ENCODE results near the gene MDFIC. TPM values are rescaled to one million over a fixed set of nuclear protein-coding genes. Genes with fewer than 3 reads are reported as not detected.
A peak's percentile ranks its signal among the peaks of the same experiment; 100 is the strongest.

Gene MDFIC
- total RNA-seq, 1 experiment from 2014 or later, result 28.6 TPM

DNA sequence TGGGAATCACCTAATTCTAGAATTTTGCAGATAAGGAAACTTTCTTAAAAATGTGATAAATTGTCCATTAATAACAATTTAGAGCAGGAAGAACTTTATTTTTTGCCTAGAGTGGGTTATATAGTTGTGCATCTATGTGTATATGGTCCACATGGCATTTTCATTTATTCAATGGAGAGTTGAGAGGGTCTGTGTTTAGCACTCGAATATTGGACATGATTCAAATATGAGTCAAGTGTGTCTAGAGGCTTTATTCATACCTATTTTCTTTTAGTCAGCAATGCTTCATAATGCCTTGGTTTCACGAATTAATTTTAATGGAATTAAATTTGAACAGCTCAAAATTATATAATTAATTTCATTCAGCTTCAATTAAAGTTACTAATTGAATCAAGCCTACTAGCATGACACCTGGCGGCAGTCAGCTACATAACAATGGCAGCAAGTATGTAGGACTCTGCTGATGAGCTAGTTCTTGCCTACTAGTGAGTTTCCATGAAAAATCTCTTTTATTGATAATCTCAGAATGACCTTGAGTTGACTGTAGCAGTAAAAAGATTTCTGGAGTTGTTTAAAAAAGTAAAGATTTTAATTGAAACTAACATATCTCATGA is 17.7 kb downstream of the MDFIC start:
- Histone ChIP-seq H3K27me3 (no peaks in the 10 kb centered on the region), H3K9me3 (no peaks in the 10 kb centered on the region), H3K4me3 (no peak overlapping the region), H3K36me3 (no peaks in the 10 kb centered on the region)
- no peak for DNase-seq

DNA sequence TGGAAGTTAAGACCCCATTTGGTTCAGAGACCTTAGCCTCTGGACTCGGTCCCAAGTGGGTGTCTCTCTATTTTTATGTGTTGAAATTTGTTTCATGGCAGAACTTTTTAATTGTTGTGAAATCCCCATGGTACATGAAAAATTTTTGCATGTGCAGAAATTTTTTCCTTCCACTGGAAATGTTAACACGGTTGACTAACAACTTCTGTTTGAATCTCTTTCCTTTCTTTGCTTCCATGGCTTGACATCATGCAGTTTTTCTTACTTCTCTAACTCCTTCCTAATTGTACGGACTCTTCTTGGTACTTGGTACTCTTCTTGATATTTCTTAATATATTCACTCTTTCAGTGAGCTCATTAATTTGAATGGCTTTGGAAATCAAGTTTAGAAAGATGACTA is 18.3 kb downstream of the MDFIC start:
- Histone ChIP-seq H3K4me3 (no peak overlapping the region), H3K27me3 (no peaks in the 10 kb centered on the region), H3K9me3 (no peaks in the 10 kb centered on the region), H3K36me3 (no peaks in the 10 kb centered on the region)
- no peak for DNase-seq

DNA sequence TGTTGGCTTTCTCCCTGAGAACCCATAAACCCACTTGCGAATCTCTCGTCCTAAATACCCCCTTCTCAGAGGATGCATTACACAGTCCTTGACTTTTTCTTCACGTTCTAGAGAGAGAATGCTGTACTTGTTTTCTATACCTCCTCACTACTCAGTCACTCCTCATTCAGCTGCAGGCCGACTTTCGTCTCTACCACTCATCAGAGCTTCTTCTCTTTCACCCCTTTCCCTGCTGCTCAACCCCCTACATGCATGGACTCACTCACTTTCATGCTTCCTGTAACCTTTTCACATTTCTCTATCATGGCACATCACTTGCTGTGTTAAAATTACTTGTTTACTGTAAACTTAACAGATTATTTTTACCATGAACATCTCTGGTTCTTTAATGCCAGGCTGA is 19.8 kb downstream of the MDFIC start:
- Histone ChIP-seq H3K4me3 (no peak overlapping the region), H3K9me3 (no peaks in the 10 kb centered on the region), H3K27me3 (no peaks in the 10 kb centered on the region), H3K36me3 (no peaks in the 10 kb centered on the region; the same call in 1 of the 2 replicates)
- DNase-seq, result no peak

DNA sequence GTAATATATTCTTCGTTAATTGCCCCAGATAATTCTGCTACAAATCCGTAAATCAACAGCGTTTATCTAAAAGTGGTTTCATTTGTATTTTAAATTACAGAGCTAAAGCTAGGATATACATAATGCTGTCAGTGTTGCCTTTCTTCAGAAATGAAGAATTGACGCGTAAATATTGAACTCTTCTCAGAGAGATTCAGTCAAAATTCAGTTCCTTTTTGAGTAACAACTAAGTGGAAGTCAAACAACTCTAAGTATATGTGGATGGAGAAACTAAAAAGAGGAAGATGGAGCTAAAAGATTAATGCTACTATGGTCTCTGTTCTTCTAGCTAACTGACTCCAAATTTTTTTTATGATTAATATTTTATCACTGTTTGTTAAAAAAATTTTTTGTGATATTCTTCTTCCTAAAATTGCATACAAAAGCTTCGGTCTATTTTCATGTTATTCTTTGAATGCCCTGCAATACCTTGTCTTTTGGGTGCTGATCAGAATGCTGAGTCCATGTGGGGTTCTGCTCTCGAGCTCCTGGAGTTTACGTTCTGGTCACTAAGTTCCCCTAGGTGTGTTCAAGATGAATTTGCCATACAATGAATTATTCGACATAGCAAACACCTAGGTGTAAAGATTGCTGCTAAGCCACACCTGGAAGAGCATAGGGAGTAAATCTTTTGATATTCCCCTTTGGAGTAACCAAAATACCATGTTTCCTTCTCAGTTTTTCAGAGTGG is 20.7 kb downstream of the MDFIC start:
- no peaks in the 10 kb centered on the region for H3K27me3 ChIP-seq
- H3K9me3 ChIP-seq, result no peaks in the 10 kb centered on the region
- H3K36me3 ChIP-seq, result peaks cover 3% of the 10 kb centered on the region; the same call in 1 of the 2 replicates
- no peak for DNase-seq
- H3K4me3 ChIP-seq, result no peak overlapping the region

DNA sequence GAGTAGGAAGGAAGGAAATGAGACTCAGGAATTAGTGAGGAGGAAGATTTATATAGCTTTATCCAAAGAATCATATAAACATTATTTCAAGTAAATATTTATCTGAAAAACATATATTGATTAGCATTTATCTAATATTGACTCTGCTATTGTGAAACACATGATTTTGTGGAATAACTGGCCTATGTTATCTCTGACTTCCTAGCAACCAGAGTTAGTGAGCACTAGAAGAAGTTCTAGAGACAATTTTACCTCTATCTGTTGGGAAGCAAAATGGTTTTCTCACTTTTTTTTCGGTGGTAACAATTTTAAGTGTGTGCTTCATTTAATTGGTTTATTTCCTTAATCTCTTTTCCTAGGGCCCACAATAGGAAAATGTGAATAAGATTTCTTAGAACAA is 21.6 kb downstream of the MDFIC start:
- Histone ChIP-seq H3K9me3 (no peaks in the 10 kb centered on the region), H3K36me3 (peaks cover 3% of the 10 kb centered on the region; the same call in 1 of the 2 replicates), H3K27me3 (no peaks in the 10 kb centered on the region), H3K4me3 (no peak overlapping the region)
- no peak for DNase-seq

DNA sequence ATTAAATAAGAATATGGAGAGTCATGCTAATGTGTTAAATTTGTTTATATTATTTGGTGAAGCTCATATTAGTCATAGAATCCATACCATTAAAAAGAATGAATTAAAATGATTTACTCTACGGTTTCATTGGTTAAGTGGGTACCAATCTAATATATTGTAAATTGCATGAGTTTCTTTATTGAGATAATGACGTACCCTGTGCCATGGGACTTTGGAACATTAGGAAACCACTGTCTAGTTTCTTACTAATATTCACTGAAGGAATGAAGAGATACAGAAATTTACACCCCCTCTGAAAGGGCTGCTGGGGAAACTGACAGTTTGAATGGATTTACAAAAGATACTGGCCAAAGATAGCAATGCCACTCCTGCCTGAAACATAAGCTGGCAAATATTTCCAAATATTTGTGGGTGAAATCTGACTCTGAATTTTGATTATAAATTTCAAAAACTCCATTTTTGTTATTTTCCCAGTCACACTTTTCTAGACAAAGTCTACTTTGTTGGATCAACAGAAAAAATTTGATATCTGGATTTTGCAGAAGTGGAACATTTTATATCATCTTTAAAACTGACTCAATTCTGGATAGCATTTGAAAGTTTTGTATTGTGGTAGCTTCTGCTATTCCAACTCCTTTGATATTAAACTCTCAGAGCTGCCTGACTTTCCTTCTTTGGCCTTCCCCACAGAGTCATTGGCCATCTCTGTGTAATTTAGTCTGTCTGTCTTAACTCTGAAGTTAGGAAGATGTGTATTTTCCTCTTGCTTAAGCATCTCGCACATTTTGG is 22.3 kb downstream of the MDFIC start:
- Histone ChIP-seq H3K9me3 (no peaks in the 10 kb centered on the region), H3K4me3 (no peak overlapping the region; the same call in 1 of the 2 replicates), H3K27me3 (no peaks in the 10 kb centered on the region), H3K36me3 (peaks cover 3% of the 10 kb centered on the region; the same call in 1 of the 2 replicates)
- DNase-seq, result no peak

DNA sequence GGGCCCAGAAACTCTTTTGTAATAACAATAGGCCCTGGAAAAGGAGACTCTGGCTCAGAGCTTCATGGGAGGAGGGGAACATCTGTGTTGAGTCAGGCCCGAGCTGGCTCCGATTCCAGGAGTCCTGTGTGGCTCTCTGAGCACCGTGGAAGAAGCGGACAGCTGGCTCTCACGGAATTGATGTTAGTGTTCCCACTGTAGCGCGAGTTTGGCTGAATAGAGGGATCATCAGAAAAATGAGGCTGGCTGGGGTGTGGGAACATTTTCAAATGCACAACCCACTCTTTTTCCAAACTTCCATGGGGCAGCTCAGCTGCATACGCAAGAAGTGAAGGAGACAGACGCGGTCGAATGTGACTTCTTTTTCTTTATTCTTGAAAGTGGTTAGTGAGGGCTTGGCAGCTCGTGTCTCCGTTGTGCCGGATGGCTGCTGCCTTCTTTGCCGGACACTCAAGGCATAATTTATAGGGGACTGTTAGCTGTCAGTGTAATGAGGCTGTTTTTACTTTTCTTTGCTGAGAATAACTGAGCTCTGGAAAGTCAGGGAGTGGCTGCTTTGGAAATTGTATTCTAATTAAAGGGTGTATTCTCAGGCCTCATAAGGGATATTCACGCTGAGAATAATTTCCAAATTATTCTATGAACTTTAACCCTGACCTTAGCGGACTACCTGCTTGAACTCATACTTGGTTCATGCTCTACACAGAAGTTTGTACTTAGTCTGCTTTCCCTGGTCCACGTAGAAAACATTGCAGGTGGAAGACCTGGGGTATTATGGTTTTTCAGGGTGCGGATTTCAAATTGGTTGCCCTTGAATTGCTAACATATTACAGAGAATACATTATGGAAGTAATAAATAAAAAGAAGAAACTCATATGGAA is 23.1 kb downstream of the MDFIC start:
- H3K9me3 ChIP-seq, result no peaks in the 10 kb centered on the region
- no peaks in the 10 kb centered on the region for H3K27me3 ChIP-seq
- H3K4me3 ChIP-seq, result peak overlapping the region; percentile 19
- DNase-seq, result peak; percentile 79
- H3K36me3 ChIP-seq, result peaks cover 3% of the 10 kb centered on the region; the same call in 1 of the 2 replicates

DNA sequence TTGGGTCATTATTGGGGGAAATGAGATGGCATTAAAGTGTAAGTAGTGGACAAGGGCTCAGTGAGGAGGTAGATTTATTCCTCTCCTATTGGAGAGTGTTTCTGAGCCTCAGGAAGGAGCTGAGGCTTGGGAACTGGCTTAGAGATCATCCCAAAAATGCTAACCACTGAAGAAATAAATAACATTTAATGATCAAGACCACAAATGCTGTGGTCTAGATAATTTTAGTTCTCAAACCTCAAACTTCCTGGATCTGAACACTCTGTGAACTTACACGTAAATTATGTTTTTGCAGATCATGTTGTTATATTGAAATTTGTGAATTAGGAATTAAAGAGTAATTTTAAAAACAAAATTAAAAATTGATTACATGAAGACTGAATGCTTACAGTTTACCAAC is 27.3 kb downstream of the MDFIC start:
- no peak for DNase-seq
- Histone ChIP-seq H3K9me3 (no peaks in the 10 kb centered on the region), H3K27me3 (no peaks in the 10 kb centered on the region), H3K4me3 (no peak overlapping the region), H3K36me3 (peaks cover 3% of the 10 kb centered on the region; the same call in 1 of the 2 replicates)

DNA sequence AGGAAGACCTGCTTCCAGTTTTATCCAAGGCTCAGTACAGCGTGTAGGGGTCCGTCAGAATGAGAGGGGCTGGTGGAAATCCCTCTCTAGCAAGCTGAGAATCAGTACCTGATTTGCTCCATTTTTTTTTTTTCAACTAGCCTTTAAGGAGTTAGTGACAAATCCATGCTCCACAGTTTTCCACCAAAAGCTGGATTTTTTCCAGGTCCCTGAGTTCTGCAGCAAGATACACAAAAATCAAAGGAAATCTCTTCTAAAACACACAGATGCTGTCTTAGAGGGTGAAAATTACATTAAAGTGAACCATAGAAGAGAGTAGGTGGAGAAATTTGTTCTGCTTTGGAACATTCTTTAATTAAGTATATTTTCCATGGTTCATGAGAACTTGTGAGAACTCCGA is 30.4 kb downstream of the MDFIC start:
- DNase-seq, result no peak
- H3K9me3 ChIP-seq, result no peaks in the 10 kb centered on the region
- H3K27me3 ChIP-seq, result no peaks in the 10 kb centered on the region
- H3K36me3 ChIP-seq, result no peaks in the 10 kb centered on the region
- H3K4me3 ChIP-seq, result no peak overlapping the region

DNA sequence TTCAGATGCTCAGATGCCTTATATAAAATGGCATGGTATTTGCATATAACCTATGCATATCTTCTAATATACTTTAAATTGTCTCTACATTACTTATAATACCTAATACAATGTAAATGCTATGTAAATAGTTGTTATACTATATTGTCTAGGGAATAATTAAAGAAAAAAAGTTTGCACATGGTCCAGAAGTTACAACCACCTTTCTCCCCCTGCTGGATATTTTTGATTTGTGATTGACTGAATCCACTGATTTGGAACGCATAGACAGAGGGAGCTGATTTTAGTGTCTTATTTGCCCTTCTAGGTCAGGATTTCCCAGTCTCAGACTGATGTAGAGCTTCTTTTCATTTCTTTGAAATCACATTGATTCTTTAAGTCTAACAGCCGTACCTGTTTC is 31.8 kb downstream of the MDFIC start:
- Histone ChIP-seq H3K9me3 (no peaks in the 10 kb centered on the region), H3K4me3 (no peak overlapping the region), H3K27me3 (no peaks in the 10 kb centered on the region), H3K36me3 (no peaks in the 10 kb centered on the region)
- DNase-seq, result no peak

DNA sequence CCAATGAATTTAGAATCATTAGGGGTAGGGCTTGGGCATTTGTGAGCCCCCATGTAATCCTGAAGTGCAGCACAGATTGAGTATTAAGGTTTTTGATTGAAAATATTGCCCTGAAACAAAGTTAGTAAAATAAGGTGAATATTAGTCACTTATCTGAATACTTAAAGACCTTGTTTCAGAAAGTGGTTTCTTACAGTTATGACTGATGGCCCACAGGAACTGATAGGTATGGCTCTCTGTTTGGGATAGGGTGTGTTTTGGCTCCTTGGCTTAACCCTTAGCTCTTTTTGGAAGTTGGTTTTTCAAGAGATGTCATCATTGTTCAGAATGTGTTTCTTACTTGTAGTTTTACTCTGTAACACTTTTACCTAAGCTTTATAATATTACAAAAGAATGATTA is 34.8 kb downstream of the MDFIC start:
- H3K4me3 ChIP-seq, result no peak overlapping the region
- no peaks in the 10 kb centered on the region for H3K9me3 ChIP-seq
- no peaks in the 10 kb centered on the region for H3K27me3 ChIP-seq
- H3K36me3 ChIP-seq, result no peaks in the 10 kb centered on the region
- DNase-seq, result no peak

DNA sequence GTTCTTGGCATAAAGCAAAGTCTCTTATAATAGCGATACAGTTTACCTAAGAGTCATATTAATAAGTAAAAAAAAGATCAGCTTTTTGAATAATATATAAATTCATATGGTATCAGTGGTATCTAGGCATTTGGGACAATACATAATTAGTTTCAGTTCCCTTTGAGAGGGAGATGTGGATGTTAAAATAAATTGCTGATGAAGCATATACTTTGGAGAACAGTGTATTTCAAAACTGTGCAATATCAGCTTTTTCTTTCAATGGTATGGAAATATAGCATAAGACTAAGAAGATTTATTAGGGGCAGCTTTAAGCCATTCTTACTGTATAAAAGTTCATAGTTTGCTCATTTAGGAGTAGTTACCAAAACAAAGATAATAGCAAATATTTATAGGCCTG is 35.5 kb downstream of the MDFIC start:
- no peaks in the 10 kb centered on the region for H3K27me3 ChIP-seq
- no peak for DNase-seq

DNA sequence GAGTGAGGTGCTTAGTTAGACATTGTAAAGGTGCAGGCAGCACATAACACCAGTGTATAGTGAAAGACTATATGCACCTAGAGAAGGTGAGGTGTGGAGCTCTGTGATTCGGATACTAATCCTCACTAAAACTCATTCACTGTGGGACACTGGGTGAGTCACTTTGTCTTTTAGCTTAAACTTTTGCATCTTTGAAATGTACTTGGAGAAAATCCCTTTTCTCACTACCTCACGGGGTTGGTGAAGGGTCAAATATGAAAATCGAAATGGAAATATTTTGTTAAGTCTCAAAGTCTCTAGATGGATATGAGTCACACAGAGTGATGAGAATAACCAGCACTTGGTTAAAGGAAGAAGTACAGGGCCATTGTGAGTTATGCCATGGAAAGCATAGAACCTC is 38.0 kb downstream of the MDFIC start:
- Histone ChIP-seq H3K27me3 (no peaks in the 10 kb centered on the region), H3K36me3 (no peaks in the 10 kb centered on the region), H3K9me3 (no peaks in the 10 kb centered on the region), H3K4me3 (no peak overlapping the region)
- DNase-seq, result no peak

More for the DNA sequence above, 35.5 kb downstream of the MDFIC start:
- Histone ChIP-seq H3K9me3 (no peaks in the 10 kb centered on the region), H3K4me3 (no peak overlapping the region), H3K36me3 (no peaks in the 10 kb centered on the region)

DNA sequence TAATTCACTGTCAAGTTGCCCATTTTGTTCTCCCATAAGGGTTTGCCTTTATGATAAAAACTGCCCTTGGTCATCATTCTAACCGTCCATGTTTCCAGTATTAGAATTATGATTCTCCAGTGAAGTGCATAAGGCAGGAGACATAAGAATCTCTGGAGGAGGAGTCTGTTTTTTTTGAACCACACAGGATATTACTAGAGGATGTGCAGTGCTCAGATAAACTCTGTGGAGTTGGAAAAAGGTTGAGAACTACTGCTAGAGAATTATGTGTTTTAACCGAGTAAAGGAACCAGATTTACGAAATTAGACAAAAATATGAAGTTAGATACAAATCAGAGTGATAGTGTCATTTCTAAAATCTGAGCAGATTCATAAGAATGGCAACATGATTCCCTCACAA is 40.5 kb downstream of the MDFIC start:
- no peak for DNase-seq
- no peaks in the 10 kb centered on the region for H3K27me3 ChIP-seq
- no peaks in the 10 kb centered on the region for H3K36me3 ChIP-seq
- no peak overlapping the region for H3K4me3 ChIP-seq
- H3K9me3 ChIP-seq, result no peaks in the 10 kb centered on the region

DNA sequence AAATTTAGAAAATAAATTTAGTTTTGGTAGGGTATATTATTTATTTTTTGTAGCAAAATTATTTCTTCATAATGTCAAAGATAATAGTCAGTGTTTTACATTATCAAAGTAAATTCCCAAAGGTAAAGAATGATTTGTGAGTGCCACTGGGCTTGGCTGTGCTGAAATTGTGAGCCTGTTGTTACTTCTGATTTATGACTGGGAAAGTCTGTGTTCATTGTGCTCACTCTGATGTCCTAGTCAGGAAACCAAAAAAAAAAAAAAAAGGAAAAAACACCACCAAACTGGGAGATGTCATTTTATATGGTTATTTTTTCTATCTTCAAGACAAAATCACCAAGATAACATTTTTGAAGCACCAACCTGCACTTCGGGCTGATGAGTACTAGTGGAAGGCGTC is 44.3 kb downstream of the MDFIC start:
- H3K4me3 ChIP-seq, result no peak overlapping the region
- H3K9me3 ChIP-seq, result no peaks in the 10 kb centered on the region
- H3K36me3 ChIP-seq, result no peaks in the 10 kb centered on the region
- H3K27me3 ChIP-seq, result no peaks in the 10 kb centered on the region
- DNase-seq, result no peak

DNA sequence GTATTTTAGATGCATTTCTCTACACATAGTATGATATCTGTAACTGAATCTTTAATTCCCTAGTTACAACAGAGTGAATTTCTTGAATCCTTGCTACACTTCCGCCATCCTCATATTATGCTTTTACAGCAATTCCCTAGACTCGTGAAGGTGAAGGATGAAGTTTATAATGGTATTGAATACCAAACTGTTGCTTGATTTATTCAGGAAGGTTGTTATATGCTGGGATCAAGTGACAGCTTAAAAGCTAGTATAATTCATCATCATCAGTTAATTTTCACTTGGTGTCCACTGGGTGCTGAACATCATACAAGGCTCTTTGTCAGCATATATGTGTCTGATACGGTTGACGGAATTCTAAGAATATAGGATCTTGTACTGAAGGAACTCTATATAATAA is 47.2 kb downstream of the MDFIC start:
- H3K9me3 ChIP-seq, result no peaks in the 10 kb centered on the region
- no peak overlapping the region for H3K4me3 ChIP-seq
- H3K27me3 ChIP-seq, result no peaks in the 10 kb centered on the region
- no peak for DNase-seq
- no peaks in the 10 kb centered on the region for H3K36me3 ChIP-seq

DNA sequence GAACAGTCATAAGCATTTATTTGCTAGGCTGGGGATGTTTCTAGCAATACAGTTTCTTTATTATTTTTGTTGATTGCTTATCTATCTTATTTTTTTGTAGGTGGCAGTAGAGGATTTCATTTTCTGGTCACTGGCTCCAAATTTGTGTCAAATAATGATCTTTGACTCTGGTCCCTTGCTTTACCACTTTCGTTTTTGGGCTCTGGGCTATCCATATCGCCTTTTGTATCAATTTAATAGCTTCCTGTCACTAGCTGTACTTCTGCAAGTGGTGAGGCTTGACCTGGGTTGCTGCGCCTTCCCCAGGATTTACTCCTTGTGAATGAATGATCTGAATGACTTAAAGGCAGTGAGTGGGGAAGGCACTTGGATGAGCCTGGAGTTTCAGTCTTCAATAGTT is 48.4 kb downstream of the MDFIC start:
- no peaks in the 10 kb centered on the region for H3K36me3 ChIP-seq
- no peak for DNase-seq
- H3K27me3 ChIP-seq, result no peaks in the 10 kb centered on the region
- H3K4me3 ChIP-seq, result no peak overlapping the region
- H3K9me3 ChIP-seq, result no peaks in the 10 kb centered on the region
